IMR-90 (cell line): ENCODE data around the gene LRRC72.

ENCODE experiments used
- BHLHE40 ChIP-seq: fragments of 150-350 bp; IDR thresholded peaks from 2 replicates; pipeline ENCODE4 v1.6.1; 2016; ENCODE audit warnings: mild to moderate bottlenecking, low read depth, low read length
- POLR2A ChIP-seq: IDR thresholded peaks from 2 replicates; pipeline ENCODE4 v1.6.1; 2012; ENCODE audit warnings: mild to moderate bottlenecking, low read depth, low read length
- RAD21 ChIP-seq: IDR thresholded peaks from 2 replicates; pipeline ENCODE4 v1.6.1; 2012; ENCODE audit warnings: low read length, improper control_type of control experiment
- RFX5 ChIP-seq: IDR thresholded peaks from 2 replicates; pipeline ENCODE4 v1.8.0; 2012; ENCODE audit warnings: low read depth, mild to moderate bottlenecking, low read length, moderate library complexity
- SMC3 ChIP-seq: fragments of 150-350 bp; IDR thresholded peaks from 2 replicates; pipeline ENCODE4 v1.6.1; 2016; ENCODE audit warnings: low read depth, mild to moderate bottlenecking, antibody characterized with exemption, low read length, moderate library complexity
- TF ChIP-seq, protein P1 (sequence below): conservative IDR thresholded peaks from 2 replicates; pipeline ENCODE4 v1.5.1; 2012; ENCODE audit warnings: mild to moderate bottlenecking, low read depth, low read length, improper control_type of control experiment

- TF ChIP-seq, protein P1, sequence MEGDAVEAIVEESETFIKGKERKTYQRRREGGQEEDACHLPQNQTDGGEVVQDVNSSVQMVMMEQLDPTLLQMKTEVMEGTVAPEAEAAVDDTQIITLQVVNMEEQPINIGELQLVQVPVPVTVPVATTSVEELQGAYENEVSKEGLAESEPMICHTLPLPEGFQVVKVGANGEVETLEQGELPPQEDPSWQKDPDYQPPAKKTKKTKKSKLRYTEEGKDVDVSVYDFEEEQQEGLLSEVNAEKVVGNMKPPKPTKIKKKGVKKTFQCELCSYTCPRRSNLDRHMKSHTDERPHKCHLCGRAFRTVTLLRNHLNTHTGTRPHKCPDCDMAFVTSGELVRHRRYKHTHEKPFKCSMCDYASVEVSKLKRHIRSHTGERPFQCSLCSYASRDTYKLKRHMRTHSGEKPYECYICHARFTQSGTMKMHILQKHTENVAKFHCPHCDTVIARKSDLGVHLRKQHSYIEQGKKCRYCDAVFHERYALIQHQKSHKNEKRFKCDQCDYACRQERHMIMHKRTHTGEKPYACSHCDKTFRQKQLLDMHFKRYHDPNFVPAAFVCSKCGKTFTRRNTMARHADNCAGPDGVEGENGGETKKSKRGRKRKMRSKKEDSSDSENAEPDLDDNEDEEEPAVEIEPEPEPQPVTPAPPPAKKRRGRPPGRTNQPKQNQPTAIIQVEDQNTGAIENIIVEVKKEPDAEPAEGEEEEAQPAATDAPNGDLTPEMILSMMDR, result no peak
- TF ChIP-seq POLR2A, result no peak
- TF ChIP-seq BHLHE40, result no peak
- no peak for TF ChIP-seq SMC3
- TF ChIP-seq RAD21, result no peak
- TF ChIP-seq RFX5, result no peak
Observed at GRCh38 chr7:16559497-16560179, 33.0 kb downstream of the LRRC72 start.
